NCI-H510A (cell line): ENCODE results near the gene MTX2.
A peak's percentile ranks its signal among the peaks of the same experiment; 100 is the strongest.

Experiments used
- DNase-seq: peaks from one replicate; lab custom pipeline; 2025; lab: John Stamatoyannopoulos, UW

The MTX2 gene

DNA sequence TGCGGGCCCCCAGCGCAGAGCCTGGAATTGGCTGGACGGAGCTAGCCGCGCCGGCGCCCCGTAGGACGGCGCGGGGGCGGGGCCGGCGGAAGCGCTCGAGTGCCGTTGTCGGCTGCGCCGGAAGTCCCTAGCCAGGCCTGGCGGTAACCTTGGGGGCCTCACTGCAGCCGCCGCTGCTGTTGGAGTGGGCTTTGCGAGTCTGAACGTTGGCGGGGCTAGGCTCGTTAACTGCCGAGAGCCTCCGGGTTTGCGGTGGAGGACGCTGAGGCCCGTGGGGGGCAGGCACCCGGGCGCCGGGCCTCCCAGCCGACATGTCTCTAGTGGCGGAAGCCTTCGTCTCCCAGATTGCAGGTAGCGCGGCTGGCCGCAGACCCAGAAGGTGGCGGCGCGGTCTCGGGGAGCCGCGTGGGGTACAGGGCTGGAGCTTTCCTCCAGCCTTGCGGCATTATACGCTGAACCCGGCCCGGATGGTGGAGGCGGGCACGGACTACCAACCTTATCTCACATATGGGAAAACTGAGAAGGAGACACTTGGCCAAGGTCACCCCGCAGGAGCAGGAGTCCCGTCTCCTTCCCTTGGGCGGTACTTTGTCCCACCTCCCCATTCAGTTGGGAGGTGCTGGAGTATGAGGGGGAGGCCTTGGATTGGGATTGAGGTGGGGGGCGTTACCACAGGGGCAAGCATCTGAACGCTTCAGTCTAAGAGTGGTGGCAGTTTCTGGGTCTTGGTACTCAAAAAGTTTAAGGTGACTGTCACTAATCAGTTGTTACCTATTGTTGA lies at the start of gene MTX2:
TSS of gene MTX2 (plus strand) at position 124 of the 781 bp plus-strand sequence. CDS start at position 312, 188 bp downstream.
- peak; percentile 80 for DNase-seq

DNA sequence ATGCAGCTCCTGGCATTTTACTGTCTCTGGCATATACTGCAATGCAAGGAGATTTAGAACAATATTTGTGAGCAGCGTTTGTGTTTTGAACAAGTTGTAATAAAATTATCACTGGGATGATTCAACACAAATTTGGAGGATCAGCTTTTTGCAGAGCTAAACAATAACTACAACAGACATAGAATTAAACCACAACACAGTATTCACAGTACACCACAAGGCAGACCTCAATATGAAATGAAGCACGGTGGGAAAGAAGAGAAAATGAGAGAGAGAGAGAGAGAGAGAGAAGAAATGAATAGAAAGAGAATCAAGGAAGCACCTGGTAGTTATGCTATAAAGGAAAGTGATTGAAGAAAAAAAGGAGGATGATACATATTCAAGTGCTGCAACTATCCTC lies 41.4 kb upstream of the MTX2 start:
- DNase-seq: no peak

DNA sequence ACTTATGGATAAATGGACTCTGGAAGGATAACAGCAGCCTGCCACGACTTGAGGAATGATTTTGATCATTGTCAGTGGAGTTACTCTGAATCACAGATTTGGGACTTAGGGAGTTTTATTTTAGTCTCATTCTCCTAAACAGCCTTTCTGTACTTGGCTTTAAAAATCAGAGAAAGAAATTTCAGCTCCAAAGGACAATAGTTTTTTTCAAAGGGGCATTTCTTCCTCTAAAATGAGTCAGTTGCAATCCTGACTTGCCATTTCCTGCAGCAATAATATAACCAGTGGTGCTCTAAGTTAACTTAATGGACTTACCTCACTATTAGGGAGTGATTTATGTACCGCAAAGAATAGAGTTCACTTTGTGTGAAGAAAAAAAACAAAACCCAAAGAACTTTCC lies 35.1 kb upstream of the MTX2 start:
- no peak for DNase-seq

DNA sequence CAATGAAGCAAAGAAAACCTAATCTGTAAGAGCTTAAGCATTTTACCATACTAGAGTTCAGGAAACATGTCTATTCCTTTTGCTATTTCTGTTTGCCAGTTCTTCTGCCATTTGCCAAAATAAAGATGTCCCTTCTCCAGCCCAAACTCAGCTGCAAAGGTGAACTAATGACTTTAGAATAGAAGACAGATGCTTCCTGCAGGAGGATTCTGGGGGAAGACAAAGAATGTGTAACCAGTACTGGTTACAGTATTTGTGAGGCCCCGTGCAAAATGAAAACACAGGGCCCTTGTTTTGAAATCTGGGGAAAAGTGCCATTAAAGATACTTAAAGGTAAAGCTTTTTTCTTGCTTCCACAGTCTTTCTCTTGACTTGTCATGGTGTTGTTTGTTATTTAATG lies 34.3 kb upstream of the MTX2 start:
- DNase-seq: no peak

DNA sequence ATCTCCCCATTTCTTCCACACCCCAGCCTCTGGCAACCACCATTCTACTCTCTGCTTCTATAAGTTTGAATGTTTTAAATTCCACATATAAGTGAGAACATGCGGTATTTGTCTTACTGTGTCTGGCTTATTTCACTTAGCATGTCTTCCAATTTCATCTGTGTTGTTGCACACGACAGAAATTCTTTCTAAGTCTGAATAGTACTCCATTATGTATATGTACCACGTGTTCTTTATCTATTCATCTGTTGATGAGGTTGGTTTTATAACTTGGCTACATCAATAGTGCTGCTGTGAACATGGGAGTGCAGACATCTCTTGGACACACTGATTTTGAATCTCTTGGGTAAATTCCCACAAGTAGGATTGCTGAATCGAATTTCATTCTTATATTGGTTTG lies 31.8 kb upstream of the MTX2 start:
- no peak for DNase-seq

DNA sequence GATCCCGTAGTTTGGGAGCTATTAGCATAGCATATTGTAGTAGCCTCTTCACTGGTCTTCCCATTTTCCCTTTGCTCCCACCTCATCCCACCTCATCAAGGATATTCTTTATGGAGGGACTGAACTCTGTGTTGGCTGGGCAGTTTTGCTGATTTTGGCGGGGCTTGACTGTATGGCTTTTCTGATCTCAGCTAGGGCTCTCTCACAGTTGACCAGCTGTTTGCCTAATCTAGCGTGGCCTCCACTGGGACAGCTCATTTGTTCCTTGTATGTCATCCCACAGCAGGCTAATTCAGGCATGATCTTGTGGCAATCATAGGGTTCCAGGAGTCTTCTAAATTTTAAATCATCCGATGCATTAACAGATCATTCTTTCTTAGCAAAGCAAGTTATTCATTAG lies 30.2 kb upstream of the MTX2 start:
- no peak for DNase-seq

DNA sequence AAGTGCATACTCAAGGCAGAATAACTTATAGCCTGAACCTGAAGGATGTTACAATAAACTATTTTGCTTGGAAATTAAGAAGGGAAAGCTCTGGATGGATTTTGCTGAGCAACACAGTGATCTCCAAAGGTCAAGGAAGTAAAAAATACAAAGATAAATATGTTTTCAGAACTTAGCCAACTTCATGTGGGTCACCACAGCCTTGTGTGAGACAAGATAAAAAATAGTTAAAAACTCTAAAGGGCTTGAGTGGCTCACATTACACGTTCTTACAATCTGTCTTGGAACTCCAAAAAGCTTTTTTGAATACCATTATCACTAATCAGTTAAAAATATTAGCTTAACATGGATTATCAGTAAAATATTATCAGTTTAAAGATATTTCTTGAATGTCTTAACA lies 28.9 kb upstream of the MTX2 start:
- no peak for DNase-seq

DNA sequence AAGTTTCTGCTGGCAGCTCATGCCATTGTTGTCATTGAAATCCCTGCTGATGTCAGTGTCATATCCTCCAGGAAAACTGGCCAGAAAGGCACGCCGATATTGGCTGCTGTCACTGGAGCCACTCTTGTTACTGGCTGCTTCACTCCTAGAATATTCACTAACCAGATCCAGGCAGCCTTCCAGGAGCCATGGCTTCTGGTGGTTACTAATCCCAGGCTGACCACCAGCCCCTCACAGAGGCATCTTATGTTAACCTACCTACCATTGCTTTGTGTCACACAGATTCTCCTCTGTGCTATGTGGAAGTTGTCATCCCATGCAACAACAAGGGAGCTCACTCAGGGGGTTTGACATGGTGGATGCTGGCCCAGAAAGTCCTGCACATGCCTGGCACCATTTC lies 27.0 kb upstream of the MTX2 start:
- no peak for DNase-seq

DNA sequence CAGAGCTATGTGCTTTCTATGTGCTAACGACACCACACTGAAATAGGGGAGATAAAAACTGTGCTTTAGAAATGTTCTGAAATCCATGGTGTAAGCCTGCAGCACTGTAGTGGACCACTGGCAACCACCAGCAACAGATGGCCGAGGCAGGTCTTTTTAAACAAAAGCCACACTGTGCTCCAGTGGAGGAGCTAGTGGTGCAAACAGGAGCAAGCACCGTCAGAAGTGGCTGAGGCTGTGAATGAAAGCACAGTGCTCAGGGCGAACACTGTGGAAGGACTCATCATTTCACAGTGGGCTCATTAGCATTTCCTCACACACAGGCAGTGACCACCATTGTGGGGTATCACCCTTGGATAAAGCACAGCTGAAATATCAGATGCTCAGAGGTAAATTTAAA lies 22.9 kb upstream of the MTX2 start:
- DNase-seq: no peak

DNA sequence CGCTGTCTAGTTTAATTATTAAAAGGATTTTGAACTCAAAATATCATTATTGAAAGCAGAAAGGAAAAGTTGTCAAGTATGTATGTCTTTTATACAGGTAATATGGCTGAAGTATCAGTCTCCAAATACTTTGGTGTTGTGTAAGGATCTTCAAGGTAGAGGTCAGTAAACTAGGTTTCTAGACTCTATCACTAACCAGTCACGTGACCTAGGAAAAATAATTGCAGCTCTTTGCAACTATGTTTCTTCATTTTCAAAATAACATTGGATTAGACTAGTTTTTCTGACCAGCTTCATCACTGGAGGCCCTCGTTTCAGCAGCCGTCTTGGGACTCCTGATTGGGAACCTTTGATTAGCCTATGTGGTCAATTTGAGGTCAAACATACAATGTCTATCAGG lies 21.4 kb upstream of the MTX2 start:
- no peak for DNase-seq

DNA sequence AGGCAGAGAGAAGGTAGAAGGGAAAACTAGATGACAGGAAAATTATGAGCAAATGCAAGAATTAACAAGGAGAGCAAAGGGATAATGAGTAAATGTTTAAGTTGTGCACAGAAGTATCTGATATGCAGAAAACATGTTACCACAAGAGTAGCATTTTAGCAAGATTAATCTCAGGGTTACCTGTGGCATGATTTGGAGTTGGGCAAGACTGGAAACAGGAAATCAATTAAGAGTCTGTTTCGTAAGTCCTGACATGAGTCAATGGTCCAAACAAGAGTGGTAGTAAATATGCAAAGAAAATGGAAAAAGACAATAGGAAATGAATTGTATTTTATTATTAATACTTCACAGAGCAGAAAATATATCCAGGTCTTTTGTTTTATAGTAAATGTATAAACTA lies 17.3 kb upstream of the MTX2 start:
- DNase-seq: no peak

DNA sequence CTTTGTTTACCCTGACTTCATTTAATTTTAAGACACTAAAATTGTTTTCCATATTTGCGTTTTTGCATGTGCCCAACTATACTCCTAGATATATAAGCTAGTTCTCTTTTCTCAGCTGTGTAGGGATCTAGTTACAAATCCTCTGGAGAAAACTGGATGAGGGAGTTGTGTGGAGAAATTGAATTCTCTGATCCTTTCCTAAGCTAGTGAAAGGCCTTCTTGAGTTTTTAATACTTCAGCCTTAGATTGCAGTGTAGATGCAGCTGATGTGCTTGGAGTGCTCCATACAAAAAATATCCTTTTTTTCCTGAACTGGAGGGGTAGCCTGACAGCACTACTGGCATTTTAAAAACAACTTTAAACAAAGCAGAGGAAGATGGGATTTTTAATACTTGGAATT lies 8.6 kb upstream of the MTX2 start:
- no peak for DNase-seq

DNA sequence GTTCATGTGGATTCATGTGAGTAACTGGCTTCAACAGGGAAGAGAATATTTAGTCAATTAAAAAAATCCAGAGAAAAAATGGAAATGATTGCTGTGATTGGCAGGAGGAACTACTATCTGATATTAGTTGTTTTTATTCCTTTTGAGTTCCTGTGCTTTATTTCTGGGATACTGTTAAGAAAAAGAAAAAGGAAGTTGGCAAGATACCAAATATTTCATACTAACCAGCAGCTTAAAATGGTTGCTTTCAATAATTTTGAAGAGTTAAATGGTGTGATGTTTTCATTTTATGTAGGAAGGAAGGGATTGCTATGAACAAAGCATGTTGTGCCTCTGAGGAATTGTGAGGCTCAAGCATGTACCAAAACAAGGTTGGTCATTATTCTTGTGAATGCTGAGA lies 8.1 kb upstream of the MTX2 start:
- DNase-seq: no peak

DNA sequence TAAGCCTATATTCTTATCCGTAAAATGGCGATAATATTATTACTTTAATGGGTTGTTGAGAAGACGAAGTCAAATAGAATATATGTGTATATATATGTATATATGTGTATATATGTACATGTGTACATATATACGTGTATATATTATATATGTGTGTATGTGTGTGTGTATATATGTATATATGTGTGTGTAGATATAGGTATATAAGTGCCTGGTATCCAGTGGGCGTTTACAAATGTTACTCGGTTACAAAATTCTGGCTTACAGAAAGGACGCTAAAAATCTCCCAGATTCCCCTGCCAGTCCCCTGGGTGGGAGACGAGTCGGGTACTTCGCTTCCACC lies 295 bp upstream of the MTX2 start:
- DNase-seq: no peak

DNA sequence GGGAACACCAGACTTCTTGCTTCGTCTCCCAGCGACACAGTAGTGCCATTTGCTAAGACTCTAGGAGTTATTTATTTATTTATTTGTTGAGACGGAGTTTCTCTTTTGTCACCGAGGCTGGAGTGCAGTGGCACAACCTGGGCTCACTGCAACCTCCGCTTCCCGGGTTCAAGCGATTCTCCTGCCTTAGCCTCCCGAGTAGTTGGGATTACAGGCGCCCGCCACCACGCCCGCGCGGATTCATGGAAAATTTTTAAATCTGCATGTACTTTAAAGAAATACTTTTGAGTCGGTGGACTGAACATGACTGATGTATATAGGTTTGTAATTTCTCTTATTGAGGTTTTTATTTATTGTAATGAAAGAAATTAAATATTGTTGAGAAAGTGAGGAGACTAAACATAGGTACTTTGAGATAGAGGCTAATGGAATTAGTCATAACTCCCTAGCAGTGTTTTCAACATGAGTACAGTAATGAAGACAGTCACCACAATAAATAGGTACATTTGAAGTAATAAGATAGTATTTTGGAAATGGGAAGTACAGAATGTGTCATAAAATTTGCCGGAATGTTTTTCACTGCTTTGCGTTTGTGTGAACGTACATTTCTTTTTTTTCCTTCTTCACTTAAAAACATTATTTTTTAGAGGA lies 983 bp downstream of the MTX2 start:
- DNase-seq: no peak

DNA sequence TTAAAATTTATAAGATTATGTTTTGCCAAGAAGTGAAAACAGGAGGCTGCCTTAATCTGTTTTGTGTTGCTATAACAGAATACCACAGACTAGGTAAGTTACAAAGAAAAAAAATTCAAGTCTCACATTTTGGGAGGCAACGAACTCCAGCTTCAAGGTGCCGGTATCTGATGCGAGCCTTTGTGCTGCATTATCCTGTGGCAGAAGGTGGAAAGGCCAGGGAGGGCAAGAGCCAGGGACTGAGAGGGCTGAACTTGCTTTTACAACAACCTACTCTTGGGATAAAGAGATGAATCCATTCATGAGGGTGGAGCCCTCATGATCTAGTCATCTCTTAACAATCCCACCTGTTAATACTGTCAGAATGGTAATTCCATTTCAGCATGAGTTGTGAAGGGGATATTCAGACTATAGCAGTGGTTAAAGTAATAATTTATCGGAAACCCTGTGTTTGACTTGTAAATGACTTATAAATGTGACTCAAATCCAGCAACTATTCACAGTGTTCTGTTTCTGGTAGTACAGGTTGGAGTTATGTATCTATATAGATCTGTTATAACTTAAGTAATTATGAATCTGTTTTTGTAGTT lies 3.7 kb downstream of the MTX2 start:
- DNase-seq: no peak

DNA sequence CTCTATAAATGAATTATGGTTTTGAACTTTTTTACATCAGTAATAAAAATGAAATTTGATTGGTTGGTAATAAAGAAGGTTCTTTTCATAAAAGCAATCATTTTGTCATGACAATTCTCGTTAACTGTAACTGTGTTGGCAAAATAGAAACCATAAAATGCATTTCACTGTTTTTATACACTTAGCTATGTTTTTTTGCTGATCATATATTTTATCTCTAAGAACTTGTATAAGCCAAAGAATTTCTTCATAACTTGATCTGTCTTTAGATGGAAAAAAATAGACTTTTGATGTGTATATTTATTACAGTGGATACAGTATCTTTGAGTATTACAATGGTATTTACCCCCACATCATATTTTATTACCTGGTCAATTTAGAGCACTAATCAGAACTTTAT lies 9.7 kb downstream of the MTX2 start:
- DNase-seq: no peak

DNA sequence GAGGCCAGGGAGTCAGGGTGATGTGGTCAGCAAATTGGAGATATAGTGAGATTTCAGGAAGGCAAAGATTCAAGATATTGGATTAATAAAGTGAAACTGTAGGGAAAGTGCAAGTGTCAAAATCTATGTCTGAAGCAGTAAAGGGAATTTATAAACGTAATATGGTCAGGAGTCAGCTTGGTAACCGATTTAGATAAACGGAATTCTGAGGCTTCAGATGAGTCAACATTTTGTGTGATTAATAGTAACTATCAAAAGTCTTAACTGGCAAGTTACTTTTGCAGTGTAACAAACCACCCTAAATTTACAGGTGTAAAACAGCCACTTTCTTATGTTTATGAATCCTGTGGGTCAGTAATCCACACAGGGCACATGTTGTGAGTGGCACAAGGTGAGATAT lies 10.9 kb downstream of the MTX2 start:
- DNase-seq: no peak

DNA sequence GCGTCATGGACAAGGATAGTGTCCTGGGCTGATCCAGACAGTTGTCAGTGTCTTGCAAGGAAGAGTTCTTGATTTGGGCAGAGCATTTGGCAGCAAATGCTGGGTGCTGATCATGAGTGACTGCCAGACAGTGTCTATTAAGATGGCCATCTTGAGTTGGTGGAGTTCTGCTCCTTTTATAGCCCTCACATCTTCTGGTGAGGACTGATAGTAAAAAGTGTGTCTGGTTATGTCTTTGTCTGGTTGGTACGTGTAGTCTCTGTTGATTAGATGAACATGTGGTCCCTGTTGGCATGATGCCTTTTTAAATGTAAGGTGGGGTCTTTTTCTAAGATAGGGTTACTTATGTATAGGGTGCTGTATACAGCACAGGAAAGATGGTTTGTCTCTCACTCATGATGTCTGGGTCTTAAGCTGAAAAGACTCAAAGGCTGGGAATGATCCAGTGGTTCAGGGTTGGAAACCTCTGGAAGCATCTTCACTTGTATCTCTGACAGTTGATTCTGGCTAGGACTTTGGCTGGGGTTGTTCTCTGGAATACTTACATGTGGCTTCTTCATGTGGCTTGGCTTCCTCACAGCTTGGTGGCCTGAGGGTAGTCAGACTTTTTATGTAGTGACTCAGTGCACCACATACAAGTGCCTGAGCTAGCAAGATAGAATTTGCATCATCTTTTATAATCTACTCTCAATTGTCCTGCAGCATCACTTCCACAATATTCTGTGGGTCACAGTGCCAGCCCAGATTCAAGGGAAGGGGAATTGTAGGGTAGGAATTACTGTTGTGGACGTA lies 11.8 kb downstream of the MTX2 start:
- no peak for DNase-seq

DNA sequence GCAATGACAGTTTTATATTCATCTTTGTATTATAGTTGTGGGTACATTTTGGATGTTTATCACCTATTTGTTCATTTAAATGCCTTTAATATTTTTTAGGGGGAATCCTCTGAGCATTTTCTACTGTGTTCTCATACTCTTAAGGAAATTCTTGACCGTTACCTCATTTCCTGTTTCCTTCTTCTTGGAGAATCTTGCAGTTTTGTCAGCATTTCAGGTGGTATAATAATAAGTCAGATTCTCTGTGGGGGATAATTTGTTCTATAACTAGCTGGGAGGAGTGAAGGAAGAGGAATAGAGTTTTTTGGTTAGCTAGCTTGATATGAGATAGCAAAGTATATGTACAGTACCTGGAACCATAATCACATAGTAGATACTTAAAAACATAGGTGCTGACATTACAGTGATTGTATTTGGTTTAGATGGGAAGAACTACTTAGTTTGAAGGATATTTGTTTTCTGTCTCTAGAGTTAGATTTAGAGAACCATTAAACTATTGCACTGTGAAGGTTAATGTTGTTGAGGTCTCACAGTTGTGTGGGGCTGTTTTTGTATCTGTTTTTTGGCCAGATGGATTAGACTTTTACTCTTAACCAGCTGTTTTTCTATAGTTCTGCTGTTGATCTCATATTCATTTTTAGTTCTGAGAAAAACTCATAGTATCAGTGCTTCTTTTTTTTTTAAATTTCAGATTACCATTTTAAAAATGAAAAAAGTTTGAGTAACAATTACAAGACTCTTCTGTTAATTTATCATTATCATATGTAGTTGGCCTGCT lies 14.2 kb downstream of the MTX2 start:
- DNase-seq: no peak

DNA sequence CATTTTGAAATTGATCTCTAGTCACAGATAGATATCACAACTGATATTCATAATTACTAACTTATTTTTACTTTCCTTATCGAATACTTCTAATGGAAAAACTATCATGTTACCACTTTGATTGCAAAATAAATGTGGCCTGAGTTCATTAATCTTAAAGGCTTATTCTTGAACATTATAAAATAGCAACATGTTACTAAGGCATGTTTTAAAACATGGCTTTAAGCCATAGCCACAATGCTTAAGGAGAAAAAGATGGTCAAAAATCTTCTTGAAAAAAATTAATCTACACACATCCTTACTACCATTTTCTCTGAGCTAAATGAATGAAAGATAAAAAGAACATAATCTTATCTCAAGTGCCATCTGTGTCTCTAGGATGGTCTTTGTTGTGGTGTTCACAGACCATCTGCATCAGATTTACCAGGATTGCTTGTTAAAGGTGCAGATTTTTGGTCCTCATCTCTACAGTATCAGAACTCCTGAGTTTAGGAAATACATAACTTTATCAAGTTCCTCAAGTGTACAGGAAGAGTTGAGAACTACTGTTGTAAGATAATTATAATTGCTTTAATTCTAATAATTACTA lies 15.3 kb downstream of the MTX2 start:
- DNase-seq: no peak

DNA sequence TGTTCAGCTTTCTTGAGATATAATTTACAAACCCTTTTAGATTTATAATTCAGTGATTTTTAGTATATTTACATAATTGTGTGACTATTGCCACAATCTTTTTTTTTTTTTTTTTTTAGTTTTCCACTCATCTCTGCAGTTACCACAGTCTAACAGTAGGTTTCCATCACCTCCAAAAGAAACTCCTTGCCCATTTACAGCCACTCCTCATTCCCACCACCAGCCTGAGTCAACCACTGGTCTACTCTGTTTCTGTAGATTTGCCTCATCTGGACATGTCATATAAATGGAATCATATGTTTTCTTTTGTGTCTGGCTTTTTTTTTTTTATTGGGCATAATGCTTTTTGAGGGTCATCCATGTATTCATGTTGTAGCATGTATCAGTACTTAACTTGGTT lies 16.1 kb downstream of the MTX2 start:
- no peak for DNase-seq
